ENCODE data around the gene TSPAN18. TPM values are rescaled to one million over a fixed set of nuclear protein-coding genes. Genes with fewer than 3 reads are reported as not detected.

The TSPAN18 gene
- total RNA-seq, 1 donor from 2014 or later: 46.4 TPM

GRCh38 chr11:44802347-44802746, 75.6 kb downstream of the TSPAN18 start:
- intact Hi-C loops (cut with DNase I): no loop called here
- Histone ChIP-seq H3K27ac (no peak overlapping the region), H3K4me3 (no peak overlapping the region), H3K4me1 (no peaks in the 10 kb centered on the region), H3K9me3 (no peaks in the 10 kb centered on the region), H3K36me3 (no peaks in the 10 kb centered on the region), H3K27me3 (no peaks in the 10 kb centered on the region)
- ATAC-seq: no peak
- peak; percentile 9 for DNase-seq
- no peak for TF ChIP-seq CTCF (IDR thresholded peaks at IDR 0.05)

- Histone ChIP-seq H3K36me3 (no peaks in the 10 kb centered on the region), H3K4me3 (no peak overlapping the region), H3K4me1 (no peaks in the 10 kb centered on the region), H3K27me3 (no peaks in the 10 kb centered on the region), H3K27ac (no peak overlapping the region), H3K9me3 (no peaks in the 10 kb centered on the region)
- no peak for DNase-seq
- intact Hi-C loops (cut with DNase I): no loop called here
- TF ChIP-seq CTCF (IDR thresholded peaks at IDR 0.05): no peak
- no peak for ATAC-seq
Observed at GRCh38 chr11:44803009-44803408, 76.2 kb downstream of the TSPAN18 start.

- no peak for ATAC-seq
- Histone ChIP-seq H3K4me1 (no peaks in the 10 kb centered on the region), H3K9me3 (no peaks in the 10 kb centered on the region), H3K4me3 (no peak overlapping the region), H3K36me3 (no peaks in the 10 kb centered on the region), H3K27me3 (no peaks in the 10 kb centered on the region), H3K27ac (no peak overlapping the region)
- DNase-seq: peak; percentile 41
- intact Hi-C loops (cut with DNase I): no loop called here
- TF ChIP-seq CTCF (IDR thresholded peaks at IDR 0.05): no peak
Observed at GRCh38 chr11:44804449-44805437, 78.0 kb downstream of the TSPAN18 start.

GRCh38 chr11:44805596-44805995, 78.8 kb downstream of the TSPAN18 start:
- TF ChIP-seq CTCF (IDR thresholded peaks at IDR 0.05): no peak
- intact Hi-C loops (cut with DNase I): no loop called here
- Histone ChIP-seq H3K9me3 (no peaks in the 10 kb centered on the region), H3K36me3 (no peaks in the 10 kb centered on the region), H3K27me3 (no peaks in the 10 kb centered on the region), H3K27ac (no peak overlapping the region), H3K4me1 (no peaks in the 10 kb centered on the region), H3K4me3 (no peak overlapping the region)
- DNase-seq (no peak), ATAC-seq (no peak)

- intact Hi-C loops (cut with DNase I): no loop called here
- Histone ChIP-seq H3K36me3 (no peaks in the 10 kb centered on the region), H3K27me3 (no peaks in the 10 kb centered on the region), H3K27ac (no peak overlapping the region), H3K4me1 (peaks cover 5% of the 10 kb centered on the region), H3K4me3 (no peak overlapping the region), H3K9me3 (no peaks in the 10 kb centered on the region)
- DNase-seq: no peak
- no peak for ATAC-seq
- TF ChIP-seq CTCF (IDR thresholded peaks at IDR 0.05): no peak
Observed at GRCh38 chr11:44808053-44808753, 81.4 kb downstream of the TSPAN18 start.
